Measurements from ENCODE around the gene SPARCL1. TPM values are rescaled to one million over a fixed set of nuclear protein-coding genes. Genes with fewer than 3 reads are reported as not detected.

Gene SPARCL1
- total RNA-seq, 1 donor from 2014 or later, result 539 TPM

GRCh38 chr4:87540146-87541058 is 11.2 kb upstream of the SPARCL1 start:
- peak; percentile 61 for DNase-seq (ENCODE audit: low spot score)

DNA sequence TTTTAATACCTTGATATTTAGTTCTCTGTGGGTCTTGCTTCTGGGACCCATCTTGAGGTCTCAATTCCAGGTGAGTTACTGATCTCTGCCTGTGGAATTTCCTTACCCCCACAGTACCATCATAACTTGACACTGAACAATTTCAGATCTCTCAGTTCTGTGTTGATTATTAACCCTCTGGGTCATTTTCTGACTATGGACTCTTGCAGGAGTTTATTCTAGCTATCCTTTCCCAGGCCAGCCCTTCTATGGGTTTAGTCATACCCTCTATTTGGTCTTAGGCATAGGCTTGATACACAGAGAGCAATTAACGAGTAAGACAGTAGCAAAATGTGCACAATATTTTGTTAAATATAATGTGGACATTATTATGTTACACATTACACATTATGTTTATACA is 3.7 kb upstream of the SPARCL1 start:
- DNase-seq (ENCODE audit: low spot score), result no peak

DNA sequence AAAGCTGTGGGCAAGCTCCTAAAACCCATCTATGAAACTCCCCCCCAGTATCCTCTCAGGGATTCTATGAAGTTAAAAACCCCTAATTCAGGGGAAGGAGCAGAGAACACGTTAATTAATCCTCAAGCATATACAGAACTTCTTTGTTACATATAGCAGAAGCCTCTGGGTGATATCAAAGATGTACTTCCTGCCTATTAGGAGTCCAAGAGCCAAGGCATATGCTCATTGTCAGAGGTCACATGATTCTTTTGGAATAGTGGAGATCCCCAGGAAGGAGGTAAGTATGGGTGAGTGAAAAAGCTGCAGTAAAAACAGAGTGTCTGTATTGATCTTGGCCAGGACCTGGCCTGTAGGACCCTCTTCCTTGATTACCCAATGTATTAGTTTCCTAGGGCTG is 2.9 kb upstream of the SPARCL1 start:
- DNase-seq (ENCODE audit: low spot score), result no peak

DNA sequence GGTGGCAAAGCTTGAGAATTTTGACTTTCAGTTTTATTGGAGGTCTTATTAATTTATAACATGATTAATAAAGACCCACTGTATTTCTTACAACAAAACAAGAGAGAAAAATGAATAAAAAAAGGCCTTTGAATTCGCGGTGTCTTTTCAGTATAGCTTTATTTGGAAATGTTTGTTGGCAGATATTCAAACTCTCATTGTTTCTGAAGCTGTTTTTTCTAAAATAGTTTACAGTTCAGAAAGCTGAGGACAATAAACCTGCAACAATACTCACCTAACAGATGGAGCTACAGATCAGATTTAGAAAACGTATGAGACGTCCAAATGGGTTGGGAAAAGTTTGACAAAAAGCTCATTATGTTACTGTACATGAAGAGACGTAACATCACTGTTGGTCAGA is 2.4 kb upstream of the SPARCL1 start:
- DNase-seq (ENCODE audit: low spot score), result no peak

- DNase-seq (ENCODE audit: low spot score), result peak; percentile 73
These were observed 1.7 kb upstream of the SPARCL1 start for GRCh38 chr4:87530868-87531267.

DNA sequence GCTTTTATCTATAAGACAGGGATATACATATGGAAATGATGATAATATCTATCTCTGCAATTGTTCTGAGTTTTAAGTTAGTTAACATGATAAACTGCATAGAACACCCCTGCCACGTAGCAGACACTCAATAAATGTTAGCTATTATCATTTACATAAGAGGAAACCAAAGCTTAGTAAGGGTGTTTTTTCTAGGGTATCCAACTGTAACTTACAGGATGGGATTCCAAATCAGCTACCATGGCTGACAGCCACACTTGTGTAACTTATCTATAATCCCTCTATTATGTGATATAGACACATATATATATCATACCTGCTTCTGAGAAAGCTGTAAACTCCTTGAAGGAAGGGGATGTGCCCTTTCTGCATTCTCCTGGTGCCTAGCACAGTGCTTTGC is 1.1 kb upstream of the SPARCL1 start:
- DNase-seq (ENCODE audit: low spot score), result no peak

- DNase-seq (ENCODE audit: low spot score), result peak; percentile 52
These were observed 1.6 kb downstream of the SPARCL1 start for GRCh38 chr4:87527431-87528220.

DNA sequence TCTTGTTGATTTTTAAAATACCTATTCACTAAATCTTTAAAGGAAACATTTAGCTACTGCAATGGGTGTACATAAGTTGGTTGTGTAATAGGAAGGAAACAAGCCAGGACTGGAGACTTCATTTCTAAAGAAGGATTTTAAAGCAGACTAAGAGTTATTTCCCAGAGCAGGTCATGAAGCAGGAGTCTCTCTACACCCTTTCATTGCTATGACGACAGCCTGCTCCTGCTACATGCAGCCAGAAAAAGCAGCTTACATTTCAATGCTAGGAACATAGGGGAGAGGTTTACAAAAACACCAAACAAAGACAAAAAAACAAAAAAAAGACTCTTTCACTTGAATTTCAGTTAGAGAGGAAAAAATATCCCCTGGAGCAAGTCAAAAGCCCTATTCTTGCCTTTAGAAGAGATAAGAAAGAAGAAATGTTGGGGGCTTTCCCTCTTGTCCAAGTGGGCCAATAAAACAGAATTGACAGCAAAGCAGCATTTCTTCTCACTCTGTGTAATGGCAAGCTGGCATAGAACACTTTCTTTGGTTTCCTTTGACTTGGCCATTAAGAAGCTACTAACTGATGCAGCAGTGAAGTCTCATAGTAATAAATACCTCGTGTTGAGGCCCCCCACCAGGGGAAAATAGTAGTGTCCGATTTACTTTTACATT is 3.4 kb downstream of the SPARCL1 start:
- DNase-seq (ENCODE audit: low spot score), result no peak

- no peak for DNase-seq (ENCODE audit: low spot score)
These were observed 4.7 kb downstream of the SPARCL1 start for GRCh38 chr4:87524456-87524855.

DNA sequence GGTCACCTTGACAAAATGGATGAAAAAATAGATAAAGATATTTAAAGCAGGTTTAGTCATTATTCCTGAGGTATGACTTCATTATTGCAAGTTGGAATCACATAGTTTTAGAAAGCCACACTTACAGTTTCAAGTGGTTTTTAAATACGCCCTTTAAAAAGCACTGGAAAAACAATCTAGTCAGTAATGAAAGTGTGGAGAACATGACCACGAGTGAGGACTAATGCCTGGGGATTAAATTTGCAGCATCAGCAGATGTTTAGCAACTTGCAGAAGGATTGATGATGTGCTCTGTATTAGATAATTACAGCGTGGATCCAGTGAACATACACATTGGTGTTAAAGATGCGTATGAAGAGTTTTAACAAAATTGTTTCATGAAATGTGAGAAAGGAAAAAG is 5.9 kb downstream of the SPARCL1 start:
- no peak for DNase-seq (ENCODE audit: low spot score)

- no peak for DNase-seq (ENCODE audit: low spot score)
These were observed 7.3 kb downstream of the SPARCL1 start for GRCh38 chr4:87521757-87522374.

GRCh38 chr4:87521319-87521718 is 7.9 kb downstream of the SPARCL1 start:
- no peak for DNase-seq (ENCODE audit: low spot score)

GRCh38 chr4:87517621-87518020 is 11.6 kb downstream of the SPARCL1 start:
- DNase-seq (ENCODE audit: low spot score), result no peak

DNA sequence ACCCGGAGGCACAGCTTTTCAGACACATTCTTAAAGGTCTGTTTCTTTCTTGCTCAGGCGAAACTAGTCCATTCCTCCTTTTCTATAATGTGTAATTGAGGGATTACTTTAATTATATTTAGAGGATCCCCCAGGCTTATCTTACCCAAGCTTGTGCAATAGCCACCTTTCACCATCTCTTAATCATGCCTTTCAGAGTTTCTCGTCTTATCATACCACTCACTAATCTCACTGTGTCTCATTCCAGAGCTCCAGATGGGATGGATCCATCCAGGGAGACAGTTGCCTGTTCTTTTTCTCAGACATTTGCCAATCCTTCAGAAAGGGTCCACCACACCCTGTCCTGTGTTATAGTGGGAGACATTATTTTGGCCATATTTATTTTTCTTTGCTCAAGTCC is 12.5 kb downstream of the SPARCL1 start:
- DNase-seq (ENCODE audit: low spot score), result no peak

- no peak for DNase-seq (ENCODE audit: low spot score)
These were observed 16.8 kb downstream of the SPARCL1 start for GRCh38 chr4:87512400-87512799.

GRCh38 chr4:87511500-87511899 is 17.7 kb downstream of the SPARCL1 start:
- DNase-seq (ENCODE audit: low spot score), result no peak

DNA sequence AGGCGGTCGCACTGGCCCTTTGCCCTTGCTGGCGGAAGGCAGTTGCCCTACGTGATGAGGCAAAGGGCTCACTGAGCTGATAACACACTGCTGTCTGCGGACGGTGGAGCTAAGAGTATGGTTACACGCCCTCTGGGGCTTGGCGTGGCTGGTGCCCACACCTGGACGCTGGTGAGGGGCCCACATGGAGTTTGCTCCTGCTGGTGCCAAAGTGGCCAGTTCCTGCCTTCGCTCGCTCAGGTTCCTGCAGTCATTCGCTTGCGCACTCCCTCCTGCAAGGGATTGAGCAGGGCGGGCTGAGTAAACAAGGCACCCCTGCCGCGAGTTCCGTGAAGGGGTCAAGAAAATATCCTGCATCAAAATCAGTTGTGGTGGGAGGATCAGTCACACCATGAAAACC is 18.4 kb downstream of the SPARCL1 start:
- no peak for DNase-seq (ENCODE audit: low spot score)

DNA sequence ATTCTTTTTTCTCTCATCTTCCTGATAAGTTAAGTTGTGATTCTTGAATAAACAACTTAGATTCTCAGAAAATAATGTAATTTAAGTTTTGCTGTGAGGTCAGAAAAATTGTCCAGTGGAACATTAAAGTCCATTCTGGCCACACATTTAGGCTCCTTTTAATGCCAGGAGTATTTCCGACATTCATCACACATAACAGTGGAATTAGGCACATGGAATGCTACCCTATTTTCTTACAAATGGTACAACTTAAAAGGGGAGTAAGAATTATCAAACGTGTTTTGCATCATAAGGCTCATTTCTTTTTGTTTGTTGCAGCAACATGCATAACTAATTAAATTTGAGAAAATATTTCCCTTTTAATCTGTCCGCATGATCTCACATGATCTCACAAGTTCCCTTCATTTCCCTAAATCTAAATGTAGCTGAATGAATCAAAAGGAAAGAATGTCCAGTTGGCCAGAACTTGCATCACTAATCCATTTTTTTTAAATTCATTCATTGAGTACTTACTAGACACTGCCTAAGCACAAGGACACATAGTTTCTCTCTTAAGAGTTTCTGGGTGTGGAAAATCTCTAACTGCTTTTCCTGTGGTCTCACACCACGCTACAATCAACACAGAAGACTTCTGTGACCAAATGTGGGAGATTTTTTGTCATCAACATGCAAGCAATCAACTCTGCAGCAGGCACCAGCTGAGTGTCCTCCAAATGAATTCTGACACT is 22.0 kb downstream of the SPARCL1 start:
- no peak for DNase-seq (ENCODE audit: low spot score)

DNA sequence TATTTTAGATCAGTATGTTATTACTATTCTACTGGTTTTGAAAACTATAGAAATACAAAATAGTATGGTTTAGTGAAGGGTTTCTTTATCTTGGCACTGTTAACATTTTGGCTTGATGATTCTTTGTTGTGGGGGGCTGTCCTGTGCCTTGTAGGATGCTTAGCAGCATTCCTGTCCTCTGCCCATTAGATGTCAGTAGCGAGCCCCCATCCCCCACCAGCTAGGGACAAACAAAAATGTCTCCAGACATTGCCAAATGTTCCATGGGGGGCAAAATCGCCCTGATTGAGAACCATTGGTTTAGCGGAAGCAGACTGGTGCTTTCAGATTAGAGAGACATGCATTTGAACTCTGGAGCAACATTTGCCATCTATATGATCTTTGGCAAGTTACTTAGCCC is 23.3 kb downstream of the SPARCL1 start:
- DNase-seq (ENCODE audit: low spot score), result no peak

GRCh38 chr4:87502580-87503238 is 26.5 kb downstream of the SPARCL1 start:
- DNase-seq (ENCODE audit: low spot score), result no peak

DNA sequence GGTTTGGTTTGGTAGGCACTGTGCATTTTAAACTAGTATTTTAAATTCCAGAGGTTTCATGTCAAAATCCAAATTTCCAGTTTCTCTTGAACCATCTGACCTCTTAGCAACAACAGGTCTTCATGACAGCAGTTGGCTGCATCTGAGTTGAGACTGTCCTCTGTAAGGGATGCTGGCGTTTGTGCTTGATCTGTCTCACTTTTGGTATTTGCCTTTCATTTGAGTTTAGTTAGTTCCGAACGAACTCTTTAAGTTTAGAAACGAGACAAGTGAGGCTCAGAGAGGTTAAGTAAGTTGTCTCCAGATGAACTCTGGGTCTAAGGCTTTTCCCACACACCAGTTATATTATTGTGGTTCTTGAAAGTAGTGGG is 29.1 kb downstream of the SPARCL1 start:
- DNase-seq (ENCODE audit: low spot score), result no peak

Data from mucosa of gallbladder (tissue), 1 donor.